Neural cell (in vitro differentiated cells): Measurements from ENCODE around the gene KIF5A. TPM values are rescaled to one million over a fixed set of nuclear protein-coding genes. Genes with fewer than 3 reads are reported as not detected.

ENCODE experiments used
- H2AFZ ChIP-seq: fragments of 200-600, 300-800 bp; sonication (generic), shearing (Covaris generic); 2 replicates; pipeline ENCODE4 v1.6.0; 2014; ENCODE audit warnings: low read depth, mild to moderate bottlenecking, antibody characterized with exemption, low read length, moderate library complexity
- H3F3A ChIP-seq: fragments of 200-600 bp; shearing (Covaris generic); 2 replicates; pipeline ENCODE4 v1.6.1; 2016; ENCODE audit warnings: mild to moderate bottlenecking, moderate library complexity, mixed read lengths, antibody characterized with exemption, low read length; ENCODE audit not compliant: insufficient read depth, poor library complexity, severe bottlenecking
- H3K27ac ChIP-seq: fragments of 200-600, 300-800 bp; sonication (generic), shearing (Covaris generic); 2 replicates; pipeline ENCODE4 v1.5.1; 2014; ENCODE audit warnings: mild to moderate bottlenecking, low read length, moderate library complexity
- H3K27me3 ChIP-seq: fragments of 300-800, 200-600 bp; sonication (generic), shearing (Covaris generic); 2 replicates; pipeline ENCODE4 v1.6.0; 2014; ENCODE audit warnings: mild to moderate bottlenecking, low read depth, low read length, moderate library complexity; ENCODE audit not compliant: insufficient read depth
- H3K36me3 ChIP-seq: fragments of 300-800, 200-600 bp; sonication (generic), shearing (Covaris generic); 2 replicates; pipeline ENCODE4 v1.5.1; 2014; ENCODE audit warnings: mild to moderate bottlenecking, antibody characterized with exemption, low read length, moderate library complexity; ENCODE audit not compliant: insufficient read depth
- H3K4me2 ChIP-seq: fragments of 300-800, 200-600 bp; sonication (generic), shearing (Covaris generic); 2 replicates; pipeline ENCODE4 v1.6.0; 2014; ENCODE audit warnings: mild to moderate bottlenecking, low read length
- H3K4me3 ChIP-seq: fragments of 300-800, 200-600 bp; sonication (generic), shearing (Covaris generic); 2 replicates; pipeline ENCODE4 v1.5.1; 2014; ENCODE audit warnings: mild to moderate bottlenecking, low read length, moderate library complexity
- H3K79me2 ChIP-seq: fragments of 200-600 bp; shearing (Covaris generic); replicated peaks from 2 replicates; pipeline ENCODE4 v1.6.0; 2014; ENCODE audit warnings: mild to moderate bottlenecking, low read length, moderate library complexity; ENCODE audit not compliant: insufficient read depth
- H3K9ac ChIP-seq: fragments of 300-800, 200-600 bp; sonication (generic), shearing (Covaris generic); 2 replicates; pipeline ENCODE4 v1.6.1; 2016; ENCODE audit warnings: mild to moderate bottlenecking, low read length, mixed read lengths
- H3K9me2 ChIP-seq: fragments of 200-600 bp; shearing (Covaris generic); 2 replicates; pipeline ENCODE4 v1.6.1; 2016; ENCODE audit warnings: mild to moderate bottlenecking, low read length, mixed read lengths; ENCODE audit not compliant: insufficient read depth
- H3K9me3 ChIP-seq: fragments of 200-600, 300-800 bp; sonication (generic), shearing (Covaris generic); 2 replicates; pipeline ENCODE4 v1.6.1; 2016; ENCODE audit warnings: mild to moderate bottlenecking, mixed run types, low read length, moderate library complexity, mixed read lengths
- H4K20me1 ChIP-seq: fragments of 200-600 bp; shearing (Covaris generic); 2 replicates; pipeline ENCODE4 v1.6.1; 2016; ENCODE audit warnings: mild to moderate bottlenecking, mixed run types; ENCODE audit not compliant: insufficient read depth
- EP300 ChIP-seq: fragments of 450-650 bp; conservative IDR thresholded peaks from 2 replicates; pipeline ENCODE4 v1.6.1; 2014; ENCODE audit warnings: antibody characterized with exemption, mild to moderate bottlenecking, moderate library complexity; ENCODE audit not compliant: poor library complexity, severe bottlenecking
- EZH2 ChIP-seq: fragments of 200-600, 300-800 bp; shearing (Covaris generic), sonication (generic); IDR thresholded peaks from 2 replicates; pipeline ENCODE4 v1.6.1; 2014; ENCODE audit warnings: antibody characterized with exemption, low read length, borderline replicate concordance, mild to moderate bottlenecking; ENCODE audit not compliant: insufficient read depth, poor library complexity, severe bottlenecking
- MXI1 ChIP-seq: fragments of 450-650 bp; conservative IDR thresholded peaks from 2 replicates; pipeline ENCODE4 v1.6.1; 2014; ENCODE audit warnings: antibody characterized with exemption, mild to moderate bottlenecking; ENCODE audit not compliant: poor library complexity, severe bottlenecking
- POLR2AphosphoS5 ChIP-seq: IDR thresholded peaks from 2 replicates; pipeline ENCODE4 v1.6.1; 2012
- RAD21 ChIP-seq: fragments of 450-650 bp; conservative IDR thresholded peaks from 2 replicates; pipeline ENCODE4 v1.6.1; 2014; ENCODE audit warnings: antibody characterized with exemption, mild to moderate bottlenecking, moderate library complexity
- SMC3 ChIP-seq: fragments of 450-650 bp; conservative IDR thresholded peaks from 2 replicates; pipeline ENCODE4 v1.6.1; 2014; ENCODE audit warnings: antibody characterized with exemption, mild to moderate bottlenecking, moderate library complexity; ENCODE audit not compliant: poor library complexity
- TAF1 ChIP-seq: IDR thresholded peaks from 2 replicates; pipeline ENCODE4 v1.6.1; 2012; ENCODE audit warnings: low read depth
- polyA plus RNA-seq: library from polyadenylated mRNA; depleted of rRNA; stranded (reverse); fragments of >200 nt; gene quantifications from 2 replicates; pipeline ENCODE4 v1.2.3, GENCODE V29; 2014
- TF ChIP-seq, protein P1 (sequence below): fragments of 450-650 bp; IDR thresholded peaks from 2 replicates; pipeline ENCODE4 v1.5.1; 2014; ENCODE audit warnings: antibody characterized with exemption, mild to moderate bottlenecking, moderate library complexity; ENCODE audit not compliant: poor library complexity, severe bottlenecking
- TF ChIP-seq, protein P2 (sequence below): IDR thresholded peaks from 2 replicates; pipeline ENCODE4 v1.6.1; 2012; ENCODE audit warnings: borderline replicate concordance

KIF5A gene
- polyA plus RNA-seq, 1 donor from 2014 or later: 58.8 TPM

DNA sequence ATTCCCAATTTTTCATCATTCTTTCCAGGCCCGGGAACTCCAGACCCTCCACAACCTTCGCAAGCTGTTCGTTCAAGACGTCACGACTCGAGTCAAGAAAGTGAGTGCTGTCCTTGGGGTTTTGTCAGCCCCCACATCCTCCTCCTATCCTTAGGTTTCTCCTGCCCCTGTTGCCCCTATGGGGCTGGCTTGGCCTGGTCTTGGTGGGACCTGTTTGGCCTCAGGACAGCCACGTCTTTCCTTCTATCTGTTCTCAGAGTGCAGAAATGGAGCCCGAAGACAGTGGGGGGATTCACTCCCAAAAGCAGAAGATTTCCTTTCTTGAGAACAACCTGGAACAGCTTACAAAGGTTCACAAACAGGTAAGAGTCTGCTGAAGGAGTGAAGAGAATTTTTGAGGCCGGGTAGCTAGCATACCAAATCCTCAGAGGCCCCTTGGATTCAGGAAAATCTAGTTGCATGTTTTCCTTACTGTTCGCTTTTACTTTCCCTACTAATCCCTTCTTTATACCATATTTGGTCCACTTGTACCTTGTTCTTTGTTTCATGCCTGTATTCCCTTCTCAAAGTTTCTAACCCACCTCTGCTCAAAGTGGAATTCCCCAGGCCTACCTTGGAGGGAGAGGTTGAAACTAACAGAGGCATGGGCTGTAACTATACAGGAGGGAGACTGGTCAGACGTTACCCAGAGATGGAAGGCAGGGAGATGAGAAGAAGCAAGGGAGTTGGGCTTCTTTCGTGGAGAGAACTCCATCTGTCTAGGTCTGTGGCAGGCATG, 28.3 kb downstream of the KIF5A start:
- H3K36me3 ChIP-seq: peaks cover 20% of the 10 kb centered on the region
- no peaks in the 10 kb centered on the region for H3K9me3 ChIP-seq
- no peaks in the 10 kb centered on the region for H3K79me2 ChIP-seq
- H3F3A ChIP-seq: no peaks in the 10 kb centered on the region
- no peaks in the 10 kb centered on the region for H3K9me2 ChIP-seq
- no peak overlapping the region for H2AFZ ChIP-seq
- H3K27me3 ChIP-seq: no peaks in the 10 kb centered on the region
- H3K4me3 ChIP-seq: no peak overlapping the region
- no peak overlapping the region for H3K27ac ChIP-seq
- H3K9ac ChIP-seq: no peak overlapping the region
- H4K20me1 ChIP-seq: no peaks in the 10 kb centered on the region
- no peak for TF ChIP-seq MXI1
- no peak for TF ChIP-seq TAF1
- no peak for TF ChIP-seq SMC3
- TF ChIP-seq RAD21: no peak
- no peak for TF ChIP-seq POLR2AphosphoS5
- no peak for TF ChIP-seq EZH2
- TF ChIP-seq, protein P1, sequence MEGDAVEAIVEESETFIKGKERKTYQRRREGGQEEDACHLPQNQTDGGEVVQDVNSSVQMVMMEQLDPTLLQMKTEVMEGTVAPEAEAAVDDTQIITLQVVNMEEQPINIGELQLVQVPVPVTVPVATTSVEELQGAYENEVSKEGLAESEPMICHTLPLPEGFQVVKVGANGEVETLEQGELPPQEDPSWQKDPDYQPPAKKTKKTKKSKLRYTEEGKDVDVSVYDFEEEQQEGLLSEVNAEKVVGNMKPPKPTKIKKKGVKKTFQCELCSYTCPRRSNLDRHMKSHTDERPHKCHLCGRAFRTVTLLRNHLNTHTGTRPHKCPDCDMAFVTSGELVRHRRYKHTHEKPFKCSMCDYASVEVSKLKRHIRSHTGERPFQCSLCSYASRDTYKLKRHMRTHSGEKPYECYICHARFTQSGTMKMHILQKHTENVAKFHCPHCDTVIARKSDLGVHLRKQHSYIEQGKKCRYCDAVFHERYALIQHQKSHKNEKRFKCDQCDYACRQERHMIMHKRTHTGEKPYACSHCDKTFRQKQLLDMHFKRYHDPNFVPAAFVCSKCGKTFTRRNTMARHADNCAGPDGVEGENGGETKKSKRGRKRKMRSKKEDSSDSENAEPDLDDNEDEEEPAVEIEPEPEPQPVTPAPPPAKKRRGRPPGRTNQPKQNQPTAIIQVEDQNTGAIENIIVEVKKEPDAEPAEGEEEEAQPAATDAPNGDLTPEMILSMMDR: no peak
- TF ChIP-seq, protein P2, sequence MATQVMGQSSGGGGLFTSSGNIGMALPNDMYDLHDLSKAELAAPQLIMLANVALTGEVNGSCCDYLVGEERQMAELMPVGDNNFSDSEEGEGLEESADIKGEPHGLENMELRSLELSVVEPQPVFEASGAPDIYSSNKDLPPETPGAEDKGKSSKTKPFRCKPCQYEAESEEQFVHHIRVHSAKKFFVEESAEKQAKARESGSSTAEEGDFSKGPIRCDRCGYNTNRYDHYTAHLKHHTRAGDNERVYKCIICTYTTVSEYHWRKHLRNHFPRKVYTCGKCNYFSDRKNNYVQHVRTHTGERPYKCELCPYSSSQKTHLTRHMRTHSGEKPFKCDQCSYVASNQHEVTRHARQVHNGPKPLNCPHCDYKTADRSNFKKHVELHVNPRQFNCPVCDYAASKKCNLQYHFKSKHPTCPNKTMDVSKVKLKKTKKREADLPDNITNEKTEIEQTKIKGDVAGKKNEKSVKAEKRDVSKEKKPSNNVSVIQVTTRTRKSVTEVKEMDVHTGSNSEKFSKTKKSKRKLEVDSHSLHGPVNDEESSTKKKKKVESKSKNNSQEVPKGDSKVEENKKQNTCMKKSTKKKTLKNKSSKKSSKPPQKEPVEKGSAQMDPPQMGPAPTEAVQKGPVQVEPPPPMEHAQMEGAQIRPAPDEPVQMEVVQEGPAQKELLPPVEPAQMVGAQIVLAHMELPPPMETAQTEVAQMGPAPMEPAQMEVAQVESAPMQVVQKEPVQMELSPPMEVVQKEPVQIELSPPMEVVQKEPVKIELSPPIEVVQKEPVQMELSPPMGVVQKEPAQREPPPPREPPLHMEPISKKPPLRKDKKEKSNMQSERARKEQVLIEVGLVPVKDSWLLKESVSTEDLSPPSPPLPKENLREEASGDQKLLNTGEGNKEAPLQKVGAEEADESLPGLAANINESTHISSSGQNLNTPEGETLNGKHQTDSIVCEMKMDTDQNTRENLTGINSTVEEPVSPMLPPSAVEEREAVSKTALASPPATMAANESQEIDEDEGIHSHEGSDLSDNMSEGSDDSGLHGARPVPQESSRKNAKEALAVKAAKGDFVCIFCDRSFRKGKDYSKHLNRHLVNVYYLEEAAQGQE: no peak
- TF ChIP-seq EP300: no peak
- H3K4me2 ChIP-seq: no peak overlapping the region

DNA sequence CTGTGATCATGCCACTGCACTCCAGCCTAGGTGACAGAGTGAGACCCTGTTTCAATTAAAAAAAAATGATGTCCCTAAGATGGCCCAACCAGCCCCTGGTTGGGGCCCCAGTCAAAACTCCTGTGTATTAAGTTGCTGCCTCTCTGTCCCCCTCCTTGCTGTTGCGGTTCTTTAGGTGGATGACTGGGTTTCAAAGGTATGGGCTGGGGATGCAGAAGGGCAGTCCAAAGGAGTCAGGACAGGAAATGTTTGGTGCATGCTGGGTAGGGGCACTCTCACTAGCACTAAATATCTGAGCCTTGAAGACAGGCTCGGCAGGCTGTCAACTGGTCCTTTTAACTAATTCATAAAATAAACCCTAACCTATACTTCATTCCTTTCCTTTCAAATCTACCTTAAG, 29.2 kb downstream of the KIF5A start:
- Histone ChIP-seq H3K9ac (no peak overlapping the region), H2AFZ (no peak overlapping the region), H4K20me1 (no peaks in the 10 kb centered on the region), H3K4me2 (no peak overlapping the region), H3K79me2 (no peaks in the 10 kb centered on the region), H3K27me3 (no peaks in the 10 kb centered on the region), H3K9me3 (no peaks in the 10 kb centered on the region), H3F3A (no peaks in the 10 kb centered on the region), H3K9me2 (no peaks in the 10 kb centered on the region), H3K36me3 (peaks cover 20% of the 10 kb centered on the region), H3K4me3 (no peak overlapping the region), H3K27ac (no peak overlapping the region)
- TF ChIP-seq, protein P2: no peak
- TF ChIP-seq SMC3 (no peak), POLR2AphosphoS5 (no peak), EP300 (no peak), EZH2 (no peak), RAD21 (no peak), MXI1 (no peak), TAF1 (no peak)
- TF ChIP-seq, protein P1: no peak
